GM19240 (cell line): ENCODE measurements around the gene ALG8.
"Not testable (repeated sequence)": the region's sequence is repeated elsewhere in the genome, so short reads cannot be mapped to it uniquely, and the experiment has no call there.

Source experiments
- DNase-seq: peaks from one replicate; pipeline ENCODE4 v3.0.0; 2011; ENCODE audit warnings: low spot score; ENCODE audit not compliant: insufficient read length

Gene ALG8

GRCh38 chr11:78139422-78140391 lies at the start of gene ALG8:
Gene ALG8, minus strand, starts transcription at chr11:78139626. Its CDS starts 38 bp downstream, at chr11:78139588.
- peak; percentile 97 for DNase-seq

- DNase-seq, result peak; percentile 97
Observed at GRCh38 chr11:78188286-78189173, 49.1 kb upstream of the ALG8 start, which contains the start of the genes KCTD21 and USP35. Gene KCTD21, minus strand, starts transcription at chr11:78188626. Its CDS starts 14,072 bp downstream, at chr11:78174554. Gene USP35, plus strand, starts transcription at chr11:78188919. Its CDS starts 7,327 bp downstream, at chr11:78196246.

DNA sequence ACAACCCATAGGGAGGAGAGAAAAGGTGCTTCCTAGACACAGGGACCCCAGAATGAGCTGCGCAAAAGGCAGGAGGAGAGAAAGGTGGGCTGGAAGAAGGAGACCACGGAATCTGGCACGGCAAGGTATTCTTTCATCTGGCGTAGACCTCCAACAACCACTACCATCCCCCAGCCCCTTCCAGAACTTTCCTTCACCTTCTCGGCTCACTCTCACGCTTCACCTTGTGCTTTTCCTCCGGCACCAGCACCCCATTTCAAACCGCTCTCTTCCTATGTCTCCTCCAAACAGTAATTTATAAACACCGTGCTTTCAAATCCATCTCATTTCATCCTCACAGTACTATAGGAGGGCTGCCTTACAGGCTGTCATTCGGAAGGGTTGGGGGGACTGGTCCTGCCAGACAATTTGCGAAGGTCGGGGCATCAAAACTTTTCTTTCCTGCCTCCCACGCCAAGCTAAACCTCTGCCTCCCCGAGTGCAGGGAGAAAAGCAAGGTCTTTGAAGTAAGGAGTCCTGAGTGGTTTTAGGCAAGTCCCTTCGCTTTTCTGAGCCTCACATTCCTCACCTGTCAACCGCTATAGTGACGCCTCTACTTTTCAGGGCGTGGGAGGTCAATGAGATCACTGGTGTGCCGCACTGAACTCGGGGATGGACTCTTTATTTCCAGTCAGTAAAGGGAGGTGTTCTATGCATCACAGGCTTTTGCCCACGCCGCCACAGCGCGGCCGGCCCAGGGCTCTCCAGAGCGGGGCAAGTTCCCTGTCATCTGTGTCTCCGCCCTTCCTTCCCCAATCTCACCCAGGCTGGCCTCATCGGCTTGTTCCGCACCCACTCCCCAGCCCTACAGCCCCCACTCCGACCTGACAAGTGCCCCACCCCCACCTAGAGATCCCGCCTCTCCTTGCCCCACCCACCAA lies 48.2 kb upstream of the ALG8 start:
- DNase-seq, result peak; percentile 36

DNA sequence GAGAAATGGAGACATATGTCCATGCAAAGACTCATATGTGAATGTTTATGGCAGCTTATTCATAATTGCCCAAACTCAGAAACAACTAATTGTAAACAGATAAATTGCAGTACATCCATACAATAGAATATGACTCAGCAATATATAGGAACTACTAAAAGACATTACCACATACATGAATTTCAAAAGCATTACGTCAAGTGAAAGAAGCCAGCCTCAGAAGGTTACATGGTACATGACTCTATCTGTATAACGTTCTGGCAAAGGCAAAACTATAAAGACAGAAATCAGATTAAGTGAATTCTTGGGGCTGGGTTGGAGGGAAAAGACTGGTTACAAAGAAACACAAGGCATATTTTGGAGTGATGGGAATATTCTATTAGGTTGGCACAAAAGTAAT lies 41.8 kb upstream of the ALG8 start:
- no peak for DNase-seq

DNA sequence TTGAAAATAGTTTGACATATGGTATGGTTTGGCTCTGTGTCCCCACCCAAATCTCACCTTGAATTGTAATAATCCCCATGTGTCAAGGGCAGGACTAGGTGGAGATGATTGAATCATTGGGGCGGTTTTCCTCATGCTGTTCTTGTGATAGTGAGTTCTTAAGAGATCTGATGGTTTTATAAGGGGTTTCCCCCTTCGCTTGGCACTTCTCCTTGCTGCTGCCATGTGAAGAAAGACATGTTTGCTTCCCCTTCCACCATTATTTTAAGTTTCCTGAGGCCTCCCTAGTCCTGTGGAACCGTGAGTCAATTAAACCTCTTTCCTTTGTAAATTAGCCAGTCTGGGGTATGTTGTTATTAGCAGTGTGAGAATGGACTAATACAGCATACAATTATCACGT lies 41.3 kb upstream of the ALG8 start:
- DNase-seq, result no peak

GRCh38 chr11:78179459-78180071 lies 40.1 kb upstream of the ALG8 start:
- DNase-seq, result no peak

- no peak for DNase-seq
Observed at GRCh38 chr11:78177216-78177615, 37.8 kb upstream of the ALG8 start.

GRCh38 chr11:78176605-78177141 lies 37.2 kb upstream of the ALG8 start:
- no peak for DNase-seq

GRCh38 chr11:78175862-78176261 lies 36.4 kb upstream of the ALG8 start:
- not testable (repeated sequence) for DNase-seq

DNA sequence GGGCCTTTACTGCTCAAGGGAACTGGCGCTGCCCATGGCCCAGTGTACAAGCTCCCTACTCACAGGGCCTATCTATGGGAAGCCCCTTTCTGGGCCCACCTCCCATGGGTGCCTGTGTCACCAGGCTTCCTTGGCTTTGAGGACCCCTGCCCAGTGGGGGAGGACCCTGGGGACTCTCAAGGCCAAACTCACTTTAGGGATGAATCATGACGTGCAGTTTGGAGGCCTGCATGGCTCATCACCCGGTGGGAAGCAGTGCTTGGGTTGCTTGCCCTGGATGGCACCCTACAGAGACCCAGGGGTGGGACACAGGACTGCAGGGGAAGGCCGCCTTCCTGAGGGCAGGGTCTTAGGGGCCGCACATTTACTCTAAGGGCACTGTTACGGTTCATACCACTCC lies 32.5 kb upstream of the ALG8 start:
- no peak for DNase-seq

- no peak for DNase-seq
Observed at GRCh38 chr11:78170874-78171549, 31.6 kb upstream of the ALG8 start.

- DNase-seq, result no peak
Observed at GRCh38 chr11:78170413-78170812, 31.0 kb upstream of the ALG8 start.

- no peak for DNase-seq
Observed at GRCh38 chr11:78168539-78169477, 29.4 kb upstream of the ALG8 start.

DNA sequence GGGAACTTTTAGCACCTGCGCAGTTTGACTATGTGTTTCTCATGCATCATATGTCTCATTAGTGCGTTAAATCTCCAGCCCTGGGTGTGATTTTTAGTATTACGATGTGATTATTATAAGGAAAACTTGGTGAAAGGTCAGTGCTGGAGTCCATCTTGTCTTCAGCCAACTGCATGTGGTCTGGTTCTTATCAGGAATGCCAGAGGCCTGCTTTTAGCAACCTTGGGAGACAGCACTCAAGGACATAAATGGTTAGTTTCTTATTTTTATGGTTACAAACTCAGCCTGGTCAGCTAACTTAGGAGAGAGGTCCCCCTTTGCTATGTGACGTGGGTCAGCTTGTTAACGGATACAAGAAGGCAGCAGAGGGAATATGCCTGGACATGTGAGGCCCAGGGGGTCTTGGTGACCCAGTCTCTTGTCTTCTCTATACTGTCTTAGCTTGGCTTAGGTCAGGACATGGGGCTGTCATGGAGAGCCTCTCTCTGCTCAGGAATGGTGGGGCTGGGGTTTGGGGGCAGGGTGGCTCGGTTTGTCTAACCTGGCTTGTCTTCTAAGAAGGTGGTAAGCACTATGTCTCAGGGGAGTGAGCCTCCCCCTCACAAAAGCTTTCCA lies 27.5 kb upstream of the ALG8 start:
- no peak for DNase-seq

DNA sequence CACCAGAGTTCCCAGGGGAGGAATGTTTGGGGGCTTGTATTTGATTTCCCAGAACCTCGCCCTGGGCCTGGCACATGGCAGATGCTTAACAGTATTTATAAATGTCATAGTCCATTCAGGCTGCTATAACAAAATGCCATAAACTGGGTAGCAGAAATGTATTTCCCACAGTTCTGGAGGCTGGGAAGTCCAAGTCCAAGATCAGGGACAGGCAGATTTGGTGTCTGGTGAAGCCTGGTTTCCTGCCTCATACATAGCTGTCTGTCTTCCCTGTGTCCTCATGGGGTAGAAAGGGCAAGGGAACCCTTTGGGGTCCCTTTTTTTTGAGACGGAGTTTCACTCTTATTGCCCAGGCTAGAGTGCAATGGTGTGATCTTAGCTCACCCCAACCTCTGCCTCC lies 25.0 kb upstream of the ALG8 start:
- DNase-seq, result no peak

GRCh38 chr11:78163828-78164227 lies 24.4 kb upstream of the ALG8 start:
- DNase-seq, result no peak

DNA sequence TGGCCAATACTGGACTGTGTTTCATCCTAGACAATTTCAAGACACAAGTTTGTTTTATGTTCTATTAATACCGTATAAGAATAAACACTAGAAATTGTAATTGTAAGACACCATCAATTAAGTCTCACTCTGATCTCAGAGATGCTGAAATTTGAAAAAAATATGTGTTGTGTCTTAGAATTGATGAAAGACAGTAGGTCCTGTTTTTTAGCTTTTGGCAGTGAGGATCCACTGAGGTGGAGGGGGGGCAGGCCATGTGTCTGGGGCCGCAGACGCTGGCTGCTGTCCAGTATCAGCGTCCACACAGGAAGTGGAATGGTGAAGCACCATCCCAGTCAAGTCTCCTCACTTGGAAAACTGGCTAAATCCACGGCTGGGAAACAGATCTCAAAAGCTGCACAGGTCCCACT lies 22.5 kb upstream of the ALG8 start:
- DNase-seq, result no peak

DNA sequence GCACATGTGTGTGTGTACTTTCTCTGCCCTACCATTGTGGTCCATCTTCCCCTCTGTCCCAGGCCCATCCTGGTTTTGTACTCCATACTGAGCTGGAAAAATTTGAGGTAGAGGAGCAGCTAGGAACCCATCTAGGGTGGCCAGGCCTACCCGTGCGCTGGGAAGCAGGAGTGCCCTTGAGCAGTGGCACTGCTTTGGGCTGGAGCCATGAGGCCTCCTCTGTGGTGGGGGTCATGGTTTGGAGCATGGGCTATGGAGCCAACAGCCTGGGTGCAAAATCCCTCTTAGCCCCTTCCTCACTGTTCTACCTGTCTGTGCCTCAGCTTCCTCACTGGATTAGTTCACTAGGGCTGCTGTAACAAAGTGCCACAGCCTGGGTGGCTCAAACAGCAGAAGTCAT lies 21.9 kb upstream of the ALG8 start:
- no peak for DNase-seq
